ENCODE measurements around the gene PNPO. TPM values are rescaled to one million over a fixed set of nuclear protein-coding genes. Genes with fewer than 3 reads are reported as not detected.

Gene PNPO
- polyA plus RNA-seq, 12 donors = 7.4 to 29.2 (median 10.7) TPM; not detected in 1

GRCh38 chr17:47995241-47995935, 54.0 kb downstream of the PNPO start:
- DNase-seq = no peak

GRCh38 chr17:47996201-47996600, 54.8 kb downstream of the PNPO start:
- DNase-seq = no peak

- no peak for DNase-seq
These were observed 56.2 kb downstream of the PNPO start for GRCh38 chr17:47997586-47997985.

DNA sequence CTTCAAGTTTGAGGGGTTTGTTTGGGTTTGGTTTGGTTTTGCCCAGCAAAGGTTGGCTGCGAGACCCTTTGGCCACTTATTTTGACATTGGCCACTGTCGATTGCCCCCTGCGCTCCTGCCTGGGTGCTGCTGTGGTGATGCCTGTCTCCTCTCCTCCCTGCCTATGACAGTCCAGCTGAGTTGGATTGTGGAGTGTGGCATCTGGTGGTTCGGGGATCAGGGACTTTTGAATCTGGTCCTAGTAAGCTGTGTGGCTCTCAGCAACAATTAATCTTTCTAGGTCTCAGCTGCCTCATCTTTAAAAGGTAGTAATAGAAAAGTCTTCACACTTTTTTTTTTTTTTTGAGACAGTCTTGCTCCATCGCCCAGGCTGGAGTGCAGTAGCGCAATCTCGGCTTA, 56.7 kb downstream of the PNPO start:
- no peak for DNase-seq

Other genes starting within 250 kb of the PNPO start
- gene TBKBP1, start 247.4 kb upstream of the PNPO start, polyA plus RNA-seq (ENCODE audit: insufficient read length in 12 of 12) = 10 to 100 TPM in 11 of 12 donors, not detected in 1; 22.7 to 38.1 (median 28.5) TPM
- gene TBX21, start 208.3 kb upstream of the PNPO start, polyA plus RNA-seq (ENCODE audit: insufficient read length in 12 of 12) = under 1 TPM in 9 of 12 donors, not detected in 3; 0.07 to 0.40 (median 0.15) TPM
- 10 to 100 TPM in 8 of 12 donors, 1 to 10 TPM in 3, not detected in 1; 6.9 to 18.8 (median 13.6) TPM for gene OSBPL7, start 119.8 kb upstream of the PNPO start, polyA plus RNA-seq (ENCODE audit: insufficient read length in 12 of 12)
- gene MRPL10, start 110.0 kb upstream of the PNPO start, polyA plus RNA-seq (ENCODE audit: insufficient read length in 12 of 12) = 10 to 100 TPM in 11 of 12 donors, not detected in 1; 38.6 to 66.4 (median 51.1) TPM
- 1 to 10 TPM in 5 of 12 donors, under 1 TPM in 5, not detected in 2; 0.57 to 1.8 (median 1.0) TPM for gene LRRC46, start 109.9 kb upstream of the PNPO start, polyA plus RNA-seq (ENCODE audit: insufficient read length in 12 of 12)
- 10 to 100 TPM in 11 of 12 donors, not detected in 1; 15.6 to 45.1 (median 23.2) TPM for gene SCRN2, start 100.3 kb upstream of the PNPO start, polyA plus RNA-seq (ENCODE audit: insufficient read length in 12 of 12)
- 1 to 10 TPM in 7 of 12 donors, under 1 TPM in 4, not detected in 1; 0.61 to 8.9 (median 1.5) TPM for gene SP6, start 90.4 kb upstream of the PNPO start, polyA plus RNA-seq (ENCODE audit: insufficient read length in 12 of 12)
- 10 to 100 TPM in 11 of 12 donors, not detected in 1; 12.8 to 39.2 (median 15.4) TPM for gene SP2, start 45.3 kb upstream of the PNPO start, polyA plus RNA-seq (ENCODE audit: insufficient read length in 12 of 12)
- 10 to 100 TPM in 1 of 12 donors, 1 to 10 TPM in 1, under 1 TPM in 5, not detected in 5; 0.12 to 36.5 (median 0.64) TPM for gene PRR15L, start 16.3 kb downstream of the PNPO start, polyA plus RNA-seq (ENCODE audit: insufficient read length in 12 of 12)
- 100 to 1,000 TPM in 1 of 12 donors, 10 to 100 TPM in 10, not detected in 1; 66.0 to 120 (median 74.3) TPM for gene CDK5RAP3, start 29.5 kb downstream of the PNPO start, polyA plus RNA-seq (ENCODE audit: insufficient read length in 12 of 12)
- 10 to 100 TPM in 11 of 12 donors, not detected in 1; 36.1 to 70.2 (median 42.4) TPM for gene COPZ2, start 96.2 kb downstream of the PNPO start, polyA plus RNA-seq (ENCODE audit: insufficient read length in 12 of 12)
- 100 to 1,000 TPM; 146 to 376 (median 279) TPM for gene NFE2L1, start 106.8 kb downstream of the PNPO start, polyA plus RNA-seq (ENCODE audit: insufficient read length in 12 of 12)
- 100 to 1,000 TPM in 4 of 12 donors, 10 to 100 TPM in 7, not detected in 1; 76.0 to 134 (median 85.3) TPM for gene CBX1, start 159.9 kb downstream of the PNPO start, polyA plus RNA-seq (ENCODE audit: insufficient read length in 12 of 12)
- gene SNX11, start 166.2 kb downstream of the PNPO start, polyA plus RNA-seq (ENCODE audit: insufficient read length in 12 of 12) = 10 to 100 TPM in 7 of 12 donors, 1 to 10 TPM in 4, not detected in 1; 7.7 to 14.4 (median 10.2) TPM

Data from muscle of arm (tissue), 12 donors.